Mammary epithelial cell (primary cell): ENCODE results near the gene PPM1F.

Experiments used
- CTCF ChIP-seq, 2 donors: IDR thresholded peaks in 1 of 2; conservative IDR thresholded peaks in 1 of 2; 2 replicates each; pipeline ENCODE4 v1.5.1; 2011 to 2012; ENCODE audit warnings: inconsistent platforms in 2 of 2, low read length in 2 of 2, mild to moderate bottlenecking in 2 of 2, control low read depth in 1 of 2, low read depth in 1 of 2; ENCODE audit not compliant: insufficient read depth in 1 of 2; ENCODE audit errors: extremely low read depth in 1 of 2
- EZH2 ChIP-seq: IDR thresholded peaks from 2 replicates; pipeline ENCODE4 v1.6.1; 2012; ENCODE audit warnings: low read length, inconsistent platforms, borderline replicate concordance

- TF ChIP-seq CTCF (conservative IDR thresholded peaks at IDR 0.05 in 1 of 2, IDR thresholded peaks at IDR 0.05 in 1 of 2; ENCODE audit: extremely low read depth in 1 of 2, insufficient read depth in 1 of 2, low read depth in 1 of 2, low read length in 2 of 2) (no peak), EZH2 (no peak)
These were observed 13.2 kb downstream of the PPM1F start for GRCh38 chr22:21939461-21939913.
